Stimulated activated naive B cell treated with anti-CD40 and anti-IgM and Interleukin-4, amounts not matched to agents 10 μg/mL and 1 μg/mL and 100 μg/mL, for 72 hours (primary cell): ENCODE data around the gene SOS2.
A peak's percentile ranks its signal among the peaks of the same experiment; 100 is the strongest.

Source experiments
- ATAC-seq, 2 donors: fragments of 150-1000 bp; cut with Tn5 transposase; replicated peaks; 2 replicates each; pipeline ENCODE4 v1.10.0; 2021; ENCODE audit warnings: moderate library complexity in 1 of 2
- DNase-seq: peaks from one replicate; pipeline ENCODE4 v3.0.0; 2021
- H3K27ac Mint-ChIP-seq: one replicate; pipeline ENCODE4 v1.8.0; 2022; ENCODE audit warnings: mild to moderate bottlenecking, mixed read lengths
- H3K27me3 Mint-ChIP-seq, 2 donors: one replicate each; pipeline ENCODE4 v1.8.0; 2022; ENCODE audit warnings: mixed read lengths in 2 of 2
- H3K36me3 Mint-ChIP-seq, 2 donors: one replicate each; pipeline ENCODE4 v1.8.0; 2022; ENCODE audit warnings: mixed read lengths in 2 of 2, mild to moderate bottlenecking in 1 of 2
- H3K4me1 Mint-ChIP-seq, 2 donors: one replicate each; pipeline ENCODE4 v1.8.0; 2022; ENCODE audit warnings: mixed read lengths in 2 of 2, mild to moderate bottlenecking in 1 of 2
- H3K4me3 Mint-ChIP-seq, 2 donors: one replicate each; pipeline ENCODE4 v1.8.0; 2022; ENCODE audit warnings: mild to moderate bottlenecking in 2 of 2, mixed read lengths in 2 of 2, moderate library complexity in 1 of 2
- H3K9me3 Mint-ChIP-seq, 2 donors: one replicate each; pipeline ENCODE4 v1.8.0; 2022; ENCODE audit warnings: mixed read lengths in 2 of 2, mild to moderate bottlenecking in 1 of 2

Gene SOS2

DNA sequence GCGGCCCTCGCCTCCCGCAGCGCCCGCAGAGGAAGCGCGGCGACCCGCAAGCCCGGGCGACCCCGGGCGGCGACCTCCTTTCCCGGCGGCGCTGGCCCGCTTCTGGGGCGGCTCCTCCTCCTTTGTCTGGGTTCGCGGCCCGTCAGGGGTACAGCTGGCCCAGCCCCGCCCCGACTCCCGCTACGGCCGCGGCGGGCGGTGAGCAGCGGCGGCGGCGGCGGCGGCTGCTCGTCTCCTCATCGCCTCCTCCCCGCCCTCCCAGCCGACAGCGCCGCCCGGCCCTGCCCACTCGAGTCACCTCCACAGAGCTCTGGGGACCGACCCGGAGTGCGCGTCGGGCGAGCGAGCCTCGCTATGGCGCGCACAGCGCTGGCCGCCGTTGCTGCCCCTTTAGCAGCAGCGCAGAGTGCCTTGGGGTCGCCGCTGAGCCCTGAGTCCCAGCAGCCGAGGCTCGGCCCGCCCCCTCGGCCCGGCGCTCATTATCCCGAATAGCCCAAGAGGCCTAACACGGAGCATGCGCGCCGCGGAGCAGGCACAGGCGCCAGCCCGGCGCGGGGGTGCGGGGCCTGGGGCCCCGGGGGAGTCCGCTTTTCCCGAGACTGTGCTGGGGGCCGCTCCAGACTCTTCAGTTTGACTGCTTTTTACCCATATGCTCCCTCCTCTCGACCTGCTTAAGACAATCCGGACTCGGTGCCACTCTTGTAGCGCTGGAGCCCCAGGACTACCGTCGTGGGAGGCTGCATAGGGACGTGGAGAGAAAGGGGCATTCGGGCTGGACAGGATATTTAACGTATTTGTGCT is at the start of gene SOS2:
TSS of gene SOS2 (minus strand) at position 104 of the 801 bp plus-strand sequence. CDS start 295 bp downstream, outside the sequence.
- no peaks in the 10 kb centered on the region for H3K27me3 Mint-ChIP-seq
- H3K4me3 Mint-ChIP-seq = peak within 1 kb of the TSS; percentile 87 to 90
- peak within 1 kb of the TSS; percentile 96 for H3K27ac Mint-ChIP-seq
- H3K4me1 Mint-ChIP-seq = peaks cover 5 to 15% of the 10 kb centered on the region in 2 donors
- peaks cover 0 to 6% of the 10 kb centered on the region in 2 donors for H3K36me3 Mint-ChIP-seq
- DNase-seq = peak; percentile 86
- no peaks in the 10 kb centered on the region for H3K9me3 Mint-ChIP-seq
- peak; percentile 88 to 89 for ATAC-seq

DNA sequence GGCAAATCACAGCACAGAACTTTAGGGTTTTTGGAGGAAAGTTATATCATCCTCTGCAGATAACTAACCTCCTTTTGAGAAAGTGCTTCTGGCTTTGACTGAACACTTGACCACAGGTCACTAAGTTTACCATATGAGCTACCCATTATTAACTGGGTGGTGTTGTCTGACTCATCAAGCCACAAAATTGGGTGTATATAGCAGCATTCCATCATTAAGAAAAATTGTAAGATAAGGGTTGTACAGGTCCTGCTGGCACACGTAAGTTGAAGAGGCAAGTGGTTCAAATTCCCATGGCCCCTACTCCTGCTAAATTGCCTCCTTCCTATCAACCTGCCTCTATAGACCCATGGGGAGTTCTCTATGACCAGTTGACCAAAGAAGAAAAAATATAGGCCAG is 41.1 kb upstream of the SOS2 start:
- Mint-ChIP-seq H3K9me3 (no peaks in the 10 kb centered on the region), H3K27me3 (no peaks in the 10 kb centered on the region), H3K4me3 (no peak overlapping the region), H3K27ac (no peak overlapping the region), H3K36me3 (peaks cover 7 to 19% of the 10 kb centered on the region in 2 donors), H3K4me1 (no peaks in the 10 kb centered on the region)
- no peak for DNase-seq
- no peak for ATAC-seq

DNA sequence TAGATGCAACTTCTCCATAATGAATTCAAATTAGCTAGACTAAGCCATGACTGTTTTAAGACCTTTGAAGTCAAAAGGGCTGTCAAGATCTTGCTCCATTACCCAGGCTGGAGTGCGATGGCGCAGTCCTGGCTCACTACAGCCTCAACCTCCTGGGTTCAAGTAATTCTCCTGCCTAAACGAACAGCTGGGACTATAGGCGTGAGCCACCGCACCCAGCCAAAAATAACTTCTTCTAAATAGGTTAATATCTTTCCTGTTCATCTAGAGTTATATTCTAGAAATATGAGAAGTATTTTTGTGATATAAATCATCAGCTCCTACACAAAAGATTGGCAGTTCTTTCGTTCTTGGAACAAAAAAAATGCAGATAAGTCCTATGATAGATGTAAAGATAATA is 39.6 kb upstream of the SOS2 start:
- Mint-ChIP-seq H3K4me1 (no peaks in the 10 kb centered on the region), H3K9me3 (no peaks in the 10 kb centered on the region), H3K36me3 (peaks cover 0 to 10% of the 10 kb centered on the region in 2 donors), H3K27ac (no peak overlapping the region), H3K4me3 (no peak overlapping the region), H3K27me3 (no peaks in the 10 kb centered on the region)
- no peak for ATAC-seq
- DNase-seq = no peak

DNA sequence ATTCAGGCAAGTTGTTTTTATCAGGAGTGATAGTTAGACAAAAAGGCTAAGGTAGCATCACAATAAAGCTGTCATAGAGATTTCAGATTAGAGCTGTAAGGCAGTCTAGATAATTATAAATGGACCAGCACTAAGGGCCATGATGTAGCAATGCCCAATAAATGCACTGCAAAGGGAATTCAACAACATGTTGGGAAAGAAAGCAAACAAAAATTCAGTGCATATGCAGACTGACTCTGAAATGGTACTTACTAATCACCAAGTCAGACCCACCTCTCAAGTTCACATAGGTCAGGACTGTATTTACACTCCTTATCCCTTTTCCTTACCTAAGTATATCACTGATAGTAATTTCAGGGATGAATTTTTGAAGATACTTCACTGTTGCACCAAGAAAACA is 33.7 kb upstream of the SOS2 start:
- no peak for DNase-seq
- no peak for ATAC-seq
- H3K4me3 Mint-ChIP-seq = no peak overlapping the region
- H3K36me3 Mint-ChIP-seq = peaks cover 8 to 16% of the 10 kb centered on the region in 2 donors
- H3K4me1 Mint-ChIP-seq = no peaks in the 10 kb centered on the region
- H3K27me3 Mint-ChIP-seq = no peaks in the 10 kb centered on the region
- H3K27ac Mint-ChIP-seq = no peak overlapping the region
- H3K9me3 Mint-ChIP-seq = no peaks in the 10 kb centered on the region

DNA sequence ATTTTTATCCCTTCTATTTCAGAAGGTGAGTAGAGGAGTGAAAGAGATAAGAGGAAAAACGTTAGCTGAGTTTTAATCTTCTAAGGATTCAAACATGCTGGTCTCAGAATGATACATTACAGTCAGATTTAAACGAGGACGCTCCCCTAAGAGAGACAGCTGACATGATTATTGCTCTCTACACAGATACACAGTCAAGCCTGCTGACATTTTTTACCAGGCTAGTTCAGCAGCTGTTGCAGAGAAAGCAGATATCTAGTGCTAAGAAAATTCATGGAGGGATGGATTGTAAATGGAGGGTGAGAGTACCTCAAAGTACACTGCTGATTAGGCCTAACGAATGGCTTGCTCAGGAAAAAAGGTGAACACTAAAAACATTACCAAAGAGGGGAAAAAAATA is 31.9 kb upstream of the SOS2 start:
- Mint-ChIP-seq H3K27ac (no peak overlapping the region), H3K4me3 (no peak overlapping the region), H3K4me1 (no peaks in the 10 kb centered on the region), H3K36me3 (peaks cover 8 to 16% of the 10 kb centered on the region in 2 donors), H3K9me3 (no peaks in the 10 kb centered on the region), H3K27me3 (no peaks in the 10 kb centered on the region)
- DNase-seq = no peak
- no peak for ATAC-seq

DNA sequence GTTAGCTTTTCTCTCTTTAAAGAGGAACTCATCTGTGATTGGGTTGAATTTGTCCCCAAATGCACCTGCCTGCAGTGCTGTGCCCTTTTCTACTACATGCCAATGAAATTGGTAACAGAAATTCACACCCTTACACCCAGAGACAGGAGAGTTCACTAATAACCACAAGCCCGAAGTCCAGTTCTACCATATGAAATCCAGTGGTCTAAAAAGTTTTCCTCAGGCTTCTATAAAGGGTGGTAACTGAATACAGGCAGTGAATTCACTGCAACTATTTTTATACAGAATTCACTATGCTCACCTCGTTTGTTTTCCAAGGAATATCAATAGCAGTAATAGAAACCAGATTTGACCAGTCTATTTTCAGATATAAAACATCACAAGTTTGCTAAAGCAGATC is 31.5 kb upstream of the SOS2 start:
- DNase-seq = no peak
- H3K27ac Mint-ChIP-seq = no peak overlapping the region
- H3K36me3 Mint-ChIP-seq = peaks cover 8 to 16% of the 10 kb centered on the region in 2 donors
- H3K4me1 Mint-ChIP-seq = no peaks in the 10 kb centered on the region
- H3K27me3 Mint-ChIP-seq = no peaks in the 10 kb centered on the region
- no peaks in the 10 kb centered on the region for H3K9me3 Mint-ChIP-seq
- no peak for ATAC-seq
- no peak overlapping the region for H3K4me3 Mint-ChIP-seq

DNA sequence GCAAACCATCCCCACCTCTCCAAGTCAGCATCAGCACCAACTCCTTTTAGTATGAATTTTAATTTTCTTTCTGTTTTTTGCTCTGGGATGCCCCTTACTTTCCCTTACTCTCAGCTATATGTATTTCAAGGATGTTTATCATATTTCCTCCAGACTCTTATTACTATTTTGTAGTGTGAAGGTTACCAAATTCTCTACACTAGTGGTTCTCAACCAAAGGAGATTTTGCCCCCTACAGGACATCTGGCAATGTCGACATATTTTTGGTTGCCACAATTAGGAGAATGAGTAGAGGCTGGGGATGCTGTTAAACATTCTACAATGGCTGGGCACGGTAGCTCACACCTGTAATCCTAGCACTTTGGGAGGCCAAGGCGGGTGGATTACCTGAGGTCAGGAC is 29.1 kb upstream of the SOS2 start:
- H3K27ac Mint-ChIP-seq = no peak overlapping the region
- peaks cover 8 to 16% of the 10 kb centered on the region in 2 donors for H3K36me3 Mint-ChIP-seq
- H3K4me1 Mint-ChIP-seq = no peaks in the 10 kb centered on the region
- H3K4me3 Mint-ChIP-seq = no peak overlapping the region
- H3K27me3 Mint-ChIP-seq = no peaks in the 10 kb centered on the region
- ATAC-seq (peak; percentile 65 to 69), DNase-seq (no peak)
- H3K9me3 Mint-ChIP-seq = no peaks in the 10 kb centered on the region

DNA sequence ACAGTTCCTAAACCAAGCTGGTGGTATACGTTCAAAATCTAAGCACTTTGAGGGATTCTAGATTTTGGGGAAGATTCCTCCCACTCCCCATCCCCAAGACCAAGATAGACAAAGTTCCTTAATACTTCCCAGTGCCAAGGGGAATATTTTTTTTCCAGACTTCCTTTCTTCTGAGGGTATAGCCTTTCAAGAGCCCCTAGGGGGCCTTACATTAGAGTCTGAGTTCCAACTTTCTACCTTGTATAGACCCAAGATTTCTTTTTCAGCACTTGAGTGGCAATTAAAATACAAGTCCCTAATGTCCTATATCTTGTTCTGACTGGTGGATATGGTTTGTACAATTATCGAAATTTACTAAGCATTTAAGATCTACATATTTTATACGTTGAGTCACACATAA is 28.7 kb upstream of the SOS2 start:
- Mint-ChIP-seq H3K36me3 (peaks cover 8 to 16% of the 10 kb centered on the region in 2 donors), H3K27me3 (no peaks in the 10 kb centered on the region), H3K9me3 (no peaks in the 10 kb centered on the region), H3K27ac (no peak overlapping the region), H3K4me3 (no peak overlapping the region), H3K4me1 (no peaks in the 10 kb centered on the region)
- no peak for ATAC-seq
- DNase-seq = no peak

DNA sequence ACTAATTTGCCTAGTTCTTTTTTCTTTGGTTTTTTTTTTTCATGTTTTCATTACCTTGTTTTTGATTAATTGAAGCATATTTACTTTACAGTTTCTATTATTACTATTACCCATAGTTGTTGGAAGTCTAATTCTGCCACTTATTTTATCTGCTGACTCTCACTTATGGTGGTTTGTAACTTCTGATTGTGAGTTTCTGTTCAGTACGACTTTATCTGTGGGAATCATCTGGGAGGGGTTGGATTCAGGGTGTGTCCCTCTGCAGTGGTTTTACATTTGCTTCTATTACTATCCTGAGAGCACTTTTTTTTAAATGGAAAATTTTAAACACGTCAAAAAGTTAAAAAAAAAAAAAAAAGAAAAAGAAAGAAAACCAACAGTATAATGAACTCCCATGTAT is 26.4 kb upstream of the SOS2 start:
- H3K4me3 Mint-ChIP-seq = no peak overlapping the region
- H3K27me3 Mint-ChIP-seq = no peaks in the 10 kb centered on the region
- peaks cover 3% of the 10 kb centered on the region in 2 donors for H3K9me3 Mint-ChIP-seq
- no peak overlapping the region for H3K27ac Mint-ChIP-seq
- H3K36me3 Mint-ChIP-seq = peaks cover 12 to 21% of the 10 kb centered on the region in 2 donors
- ATAC-seq (no peak), DNase-seq (no peak)
- no peaks in the 10 kb centered on the region for H3K4me1 Mint-ChIP-seq

DNA sequence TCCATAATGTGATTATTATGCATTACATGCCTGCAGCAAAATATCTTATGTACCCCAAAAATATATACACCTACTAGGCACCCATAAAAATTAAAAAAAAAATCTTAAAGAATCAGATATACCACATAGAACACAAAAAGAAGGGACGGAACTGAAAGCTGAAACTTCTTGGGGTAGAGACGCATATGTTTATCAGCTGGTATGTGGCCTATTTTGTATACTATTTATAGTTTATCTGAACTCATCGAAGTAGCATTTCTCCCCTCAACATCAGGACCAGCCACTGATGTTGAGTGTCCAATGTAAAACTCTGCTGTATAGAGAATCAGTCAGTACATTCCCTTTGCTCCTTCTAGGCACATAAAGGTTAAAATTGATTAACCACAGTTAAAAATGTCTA is 22.9 kb upstream of the SOS2 start:
- DNase-seq = no peak
- ATAC-seq = no peak
- Mint-ChIP-seq H3K27ac (no peak overlapping the region), H3K4me1 (no peaks in the 10 kb centered on the region), H3K4me3 (no peak overlapping the region), H3K36me3 (peaks cover 34 to 43% of the 10 kb centered on the region in 2 donors), H3K9me3 (peaks cover 3 to 7% of the 10 kb centered on the region in 2 donors), H3K27me3 (no peaks in the 10 kb centered on the region)

DNA sequence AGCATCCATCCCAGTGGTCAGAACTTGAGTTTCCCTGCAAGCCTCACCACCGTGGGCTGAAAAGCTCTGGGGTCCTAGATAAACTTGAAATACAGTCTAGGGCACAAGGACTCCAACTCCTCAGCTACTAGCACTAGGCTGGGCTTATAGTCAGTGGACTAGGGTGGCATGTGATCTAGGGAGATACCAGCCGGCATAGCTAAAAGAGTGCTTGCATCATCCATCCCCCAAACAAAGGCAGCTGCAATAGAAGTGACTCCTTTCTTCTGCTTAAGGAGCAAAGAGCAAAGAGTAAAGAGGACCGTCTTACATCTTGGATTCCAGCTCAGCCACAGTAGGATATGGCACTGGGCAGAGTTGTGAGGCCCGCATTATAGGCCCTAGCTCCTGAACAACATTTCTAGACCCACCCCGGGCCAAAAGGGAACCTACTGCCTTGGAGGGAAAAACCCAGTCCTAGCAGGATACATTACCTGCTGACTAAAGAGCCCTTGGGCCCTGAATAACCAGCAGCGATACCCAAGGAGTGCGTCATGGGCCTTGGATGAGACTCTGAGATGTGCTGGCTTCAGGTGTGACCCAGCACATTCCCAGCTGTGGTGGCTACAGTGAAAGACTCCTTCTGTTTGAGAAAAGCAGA is 17.9 kb upstream of the SOS2 start:
- Mint-ChIP-seq H3K27me3 (no peaks in the 10 kb centered on the region), H3K36me3 (peaks cover 34 to 49% of the 10 kb centered on the region in 2 donors), H3K4me1 (no peaks in the 10 kb centered on the region), H3K27ac (no peak overlapping the region), H3K9me3 (peaks cover 3 to 7% of the 10 kb centered on the region in 2 donors), H3K4me3 (no peak overlapping the region)
- ATAC-seq (no peak), DNase-seq (no peak)

DNA sequence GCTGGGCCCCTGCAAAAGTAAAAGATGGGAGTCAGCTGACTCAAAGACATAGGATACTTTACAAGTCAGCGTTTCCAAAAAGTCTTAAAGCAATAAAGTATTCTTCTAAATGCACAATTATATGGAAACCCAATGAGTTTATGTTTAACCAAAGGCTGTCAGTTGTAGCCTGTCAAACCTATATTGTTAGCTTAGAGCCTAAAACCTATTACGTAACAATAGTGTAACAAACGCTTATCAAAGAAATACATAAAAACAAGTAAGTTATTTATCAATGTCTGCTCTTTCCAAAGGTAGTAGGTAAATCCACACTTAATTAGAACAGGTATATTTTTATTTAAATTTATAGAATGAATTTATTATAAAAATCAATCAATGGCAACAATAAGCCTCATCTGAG is 15.9 kb upstream of the SOS2 start:
- no peaks in the 10 kb centered on the region for H3K27me3 Mint-ChIP-seq
- no peaks in the 10 kb centered on the region for H3K4me1 Mint-ChIP-seq
- H3K4me3 Mint-ChIP-seq = no peak overlapping the region
- H3K9me3 Mint-ChIP-seq = peaks cover 0 to 2% of the 10 kb centered on the region in 2 donors
- no peak overlapping the region for H3K27ac Mint-ChIP-seq
- DNase-seq (no peak), ATAC-seq (no peak)
- H3K36me3 Mint-ChIP-seq = peaks cover 18 to 31% of the 10 kb centered on the region in 2 donors

DNA sequence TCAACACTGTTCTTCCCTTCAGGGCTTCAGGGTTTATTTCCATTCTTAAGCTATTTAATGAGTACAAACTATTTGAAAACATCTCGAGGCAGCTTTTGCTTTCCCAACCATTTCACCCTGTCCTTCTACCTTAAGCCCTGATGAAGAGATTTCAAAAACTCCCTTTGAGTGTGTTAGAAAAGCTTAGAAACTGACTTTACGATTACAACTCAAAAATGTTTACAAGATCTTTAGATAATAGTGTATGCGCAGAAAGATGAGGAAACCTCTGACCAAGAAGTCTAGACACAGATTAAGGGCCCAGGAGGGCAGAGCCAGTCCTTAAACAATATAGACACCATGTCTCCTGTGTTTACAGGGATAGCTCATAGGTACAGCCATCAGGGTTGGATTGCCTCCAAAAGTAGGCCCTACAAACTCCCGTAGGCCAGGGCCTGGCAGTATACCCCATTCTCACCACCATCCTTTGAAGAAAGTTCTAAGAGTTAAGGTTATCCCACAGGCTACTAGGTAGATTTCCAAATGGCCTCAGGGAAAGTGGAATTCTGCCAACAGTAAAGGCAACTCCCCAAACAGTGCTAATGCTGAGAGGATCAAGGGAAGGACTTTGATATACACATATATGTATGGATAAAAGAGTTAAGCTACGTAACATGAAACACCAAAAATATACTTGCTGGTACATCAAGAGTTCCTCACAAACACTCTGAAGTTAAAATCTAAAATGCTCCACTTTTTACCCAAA is 11.4 kb upstream of the SOS2 start:
- no peaks in the 10 kb centered on the region for H3K27me3 Mint-ChIP-seq
- H3K4me1 Mint-ChIP-seq = peaks cover under 1 to 3% of the 10 kb centered on the region in 2 donors
- H3K27ac Mint-ChIP-seq = no peak overlapping the region
- no peak overlapping the region for H3K4me3 Mint-ChIP-seq
- H3K9me3 Mint-ChIP-seq = no peaks in the 10 kb centered on the region
- DNase-seq (no peak), ATAC-seq (no peak)
- peaks cover 0 to under 1% of the 10 kb centered on the region in 2 donors for H3K36me3 Mint-ChIP-seq

DNA sequence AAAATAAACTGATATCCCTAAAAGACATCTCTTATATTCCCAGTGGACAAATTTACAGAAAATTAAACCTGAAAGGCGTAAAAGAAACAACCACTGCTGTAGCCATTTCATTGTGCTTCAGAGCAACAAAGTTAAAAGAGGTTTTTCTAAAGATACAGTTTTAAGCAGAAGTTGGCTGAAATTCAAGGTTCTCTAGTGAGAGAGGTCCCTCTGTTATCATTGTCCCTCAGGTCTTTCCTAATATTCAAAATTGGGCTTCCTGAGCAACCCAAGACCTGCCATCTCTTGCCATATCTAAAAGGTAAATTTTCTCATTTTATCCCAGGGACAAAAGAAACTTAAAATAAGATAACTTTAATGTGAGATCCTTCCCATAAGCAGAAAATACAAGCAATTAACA is 10.7 kb upstream of the SOS2 start:
- H3K9me3 Mint-ChIP-seq = no peaks in the 10 kb centered on the region
- H3K27ac Mint-ChIP-seq = no peak overlapping the region
- H3K4me3 Mint-ChIP-seq = no peak overlapping the region
- ATAC-seq = no peak
- no peaks in the 10 kb centered on the region for H3K27me3 Mint-ChIP-seq
- DNase-seq = no peak
- H3K36me3 Mint-ChIP-seq = peaks cover 4 to 6% of the 10 kb centered on the region in 2 donors
- peaks cover 6 to 9% of the 10 kb centered on the region in 2 donors for H3K4me1 Mint-ChIP-seq
